GM12878 (cell line): ENCODE data around the gene ZNF546. TPM values are rescaled to one million over a fixed set of nuclear protein-coding genes. Genes with fewer than 3 reads are reported as not detected.

Experiments
- ATAC-seq: fragments of 200-7000 bp; cut with Tn5 transposase; 3 replicates; pipeline ENCODE4 v1.9.1; 2020; ENCODE audit warnings: mild to moderate bottlenecking, moderate library complexity
- BruUV-seq: library from RNA; stranded (reverse); fragments of 400-500 nt; replicated peaks from 2 replicates; lab custom pipeline; 2021; lab: Mats Ljungman, UMichigan
- CTCF ChIA-PET: fragments of 300-600 bp; sonication (Branson Sonifier 250); formaldehyde crosslinking; extraction: SDS; loops from one replicate; lab custom pipeline; 2021; ENCODE audit warnings: inconsistent platforms; lab: Yijun Ruan, JAX
- POLR2A ChIA-PET: fragments of 350-600 bp; formaldehyde crosslinking; extraction: SDS; loops from one replicate; lab custom pipeline; 2021; ENCODE audit warnings: inconsistent platforms; lab: Charles Lee
- RAD21 ChIA-PET: fragments of 300-600 bp; sonication (Branson Sonifier 250); formaldehyde crosslinking; loops from one replicate; lab custom pipeline; 2023; ENCODE audit warnings: antibody characterized with exemption; ENCODE audit not compliant: unreplicated experiment; lab: Charles Lee
- SMC1A ChIA-PET: fragments of 300-600 bp; sonication (Branson Sonifier 250); formaldehyde crosslinking; loops from one replicate; lab custom pipeline; 2023; ENCODE audit not compliant: unreplicated experiment, uncharacterized antibody; lab: Charles Lee
- DNase-seq: peaks from one replicate; pipeline ENCODE4 v3.0.0-alpha.2; 2011; ENCODE audit warnings: low read depth, low spot score
- FAIRE-seq: peaks from 3 replicates; lab custom pipeline; 2011; peaks lifted over from hg19 to GRCh38; lab: Jason Lieb, UNC
- H2AFZ ChIP-seq: 2 replicates; pipeline ENCODE4 v1.6.0; 2011; ENCODE audit warnings: low read depth, low read length, control low read depth; ENCODE audit not compliant: control insufficient read depth
- H3K27ac ChIP-seq: 2 replicates; pipeline ENCODE4 v1.5.1; 2011; ENCODE audit warnings: control low read depth; ENCODE audit not compliant: control insufficient read depth, insufficient read depth
- H3K27me3 ChIP-seq, 2 experiments: replicated peaks in 1 of 2; 2 replicates each; pipeline versions ENCODE4 v1.6.0 to v1.6.1; 2011; ENCODE audit warnings: low read length in 1 of 2; ENCODE audit not compliant: control insufficient read depth in 2 of 2, insufficient read depth in 2 of 2
- H3K36me3 ChIP-seq, 2 experiments: 2 replicates each; pipeline ENCODE4 v1.5.1; 2011; ENCODE audit warnings: low read length in 1 of 2; ENCODE audit not compliant: control insufficient read depth in 2 of 2, insufficient read depth in 2 of 2
- H3K4me1 ChIP-seq: 2 replicates; pipeline ENCODE4 v1.6.1; 2011; ENCODE audit warnings: mild to moderate bottlenecking, low read length, moderate library complexity, mixed read lengths; ENCODE audit not compliant: control insufficient read depth, insufficient read depth
- H3K4me2 ChIP-seq: 2 replicates; pipeline ENCODE4 v1.6.0; 2011; ENCODE audit warnings: control low read depth; ENCODE audit not compliant: control insufficient read depth, insufficient read depth
- H3K4me3 ChIP-seq: fragments of 200-600 bp; sonication (generic); 2 replicates; pipeline ENCODE4 v1.5.1; 2016
- H3K79me2 ChIP-seq: 2 replicates; pipeline ENCODE4 v1.6.0; 2011; ENCODE audit warnings: low read length; ENCODE audit not compliant: control insufficient read depth, insufficient read depth
- H3K9ac ChIP-seq: 2 replicates; pipeline ENCODE4 v1.8.0; 2011; ENCODE audit warnings: low read length, control low read depth, mixed read lengths; ENCODE audit not compliant: control insufficient read depth, insufficient read depth
- H3K9me3 ChIP-seq: replicated peaks from 3 replicates; pipeline ENCODE4 v1.5.1; 2011; ENCODE audit warnings: mild to moderate bottlenecking, low read length; ENCODE audit not compliant: control insufficient read depth, insufficient read depth
- H4K20me1 ChIP-seq: 2 replicates; pipeline ENCODE4 v1.6.0; 2011; ENCODE audit not compliant: control insufficient read depth, insufficient read depth
- BHLHE40 ChIP-seq, 2 experiments: fragments of 450-650 bp in 1 of 2; IDR thresholded peaks; 2 replicates each; pipeline ENCODE4 v1.6.1; 2011 to 2017; ENCODE audit warnings: low read depth in 2 of 2, borderline replicate concordance in 1 of 2, improper control_type of control experiment in 1 of 2, low read length in 1 of 2, mild to moderate bottlenecking in 1 of 2
- BMI1 ChIP-seq: fragments of 450-650 bp; IDR thresholded peaks from 2 replicates; pipeline ENCODE4 v1.6.1; 2016; ENCODE audit warnings: mild to moderate bottlenecking, moderate library complexity, borderline replicate concordance
- CBX3 ChIP-seq: fragments of 200-600 bp; sonication (generic); IDR thresholded peaks from 2 replicates; pipeline ENCODE4 v1.6.1; 2016; ENCODE audit warnings: low read depth, borderline replicate concordance
- GABPA ChIP-seq: IDR thresholded peaks from 2 replicates; pipeline ENCODE4 v1.6.1; 2014; ENCODE audit warnings: antibody characterized with exemption, low read depth, mild to moderate bottlenecking, inconsistent platforms
- NFYB ChIP-seq: IDR thresholded peaks from 2 replicates; pipeline ENCODE4 v1.6.1; 2011; ENCODE audit warnings: low read depth, mild to moderate bottlenecking, low read length, improper control_type of control experiment, moderate library complexity; ENCODE audit not compliant: insufficient read depth
- POU2F2 ChIP-seq: IDR thresholded peaks from 3 replicates; pipeline ENCODE4 v1.6.1; 2011; ENCODE audit warnings: low read depth, mild to moderate bottlenecking, low read length, borderline replicate concordance
- SIX5 ChIP-seq: IDR thresholded peaks from 2 replicates; pipeline ENCODE4 v1.6.1; 2011; ENCODE audit warnings: mild to moderate bottlenecking, low read depth, low read length, moderate library complexity; ENCODE audit not compliant: severe bottlenecking
- SMARCA5 ChIP-seq: fragments of 450-650 bp; IDR thresholded peaks from 2 replicates; pipeline ENCODE4 v1.6.1; 2017; ENCODE audit warnings: mild to moderate bottlenecking
- SREBF1 ChIP-seq: IDR thresholded peaks from 2 replicates; pipeline ENCODE4 v1.6.1; 2012; ENCODE audit warnings: mild to moderate bottlenecking, low read length
- WRNIP1 ChIP-seq: IDR thresholded peaks from 2 replicates; pipeline ENCODE4 v1.6.1; 2011; ENCODE audit warnings: low read depth, low read length, improper control_type of control experiment, borderline replicate concordance
- ZBED1 ChIP-seq: IDR thresholded peaks from 2 replicates; pipeline ENCODE4 v1.6.1; 2016; ENCODE audit warnings: borderline replicate concordance
- ZNF24 ChIP-seq: fragments of 450-650 bp; IDR thresholded peaks from 2 replicates; pipeline ENCODE4 v1.6.1; 2017; ENCODE audit warnings: antibody characterized with exemption, mild to moderate bottlenecking
- WGBS: methylation state at CpG from one replicate; pipeline ENCODE4 v1.1.6; 2016; ENCODE audit warnings: low lambda C conversion rate; ENCODE audit not compliant: insufficient replicate concordance, insufficient coverage; ENCODE audit errors: missing lambda C conversion rate; 5-methylcytosine and 5-hydroxymethylcytosine counted together
- in situ Hi-C: fragments of 300-500 bp; cut with MboI; formaldehyde crosslinking; loops from 9 replicates; pipeline ENCODE4 v1.14.3; 2018; ENCODE audit warnings: mixed read lengths
- intact Hi-C: fragments of 100-400 bp; cut with micrococcal nuclease; formaldehyde crosslinking; loops from one replicate; pipeline ENCODE4 v1.14.2; 2022; ENCODE audit not compliant: unreplicated experiment
- polyA plus RNA-seq, 11 experiments: library from polyadenylated mRNA; depleted of rRNA in 4 of 11; unstranded in 6 of 11; stranded (reverse) in 5 of 11; fragments of >200 nt; fragmentation: Nextera tagmentation in 4 of 11; fragmentation: Illumina TruSeq in 1 of 11; extraction: Ambion mirVana in 4 of 11; extraction: Trizol in 1 of 11; gene quantifications; 1 replicate in 1 of 11; 2 replicates in 10 of 11; pipeline versions ENCODE4 v1.2.1 to v1.2.3, GENCODE V29; 2011 to 2016; ENCODE audit warnings: inconsistent platforms in 2 of 11, missing spikeins in 2 of 11, low read depth in 1 of 11
- total RNA-seq, 4 experiments: library from RNA; depleted of rRNA in 3 of 4; stranded (reverse); fragments of >200 nt in 3 of 4; fragmentation: Illumina TruSeq in 1 of 4; extraction: Trizol in 1 of 4; gene quantifications; 2 replicates each; pipeline versions ENCODE4 v1.2.1 to v1.2.3, GENCODE V29; 2013 to 2021
- TF ChIP-seq, protein P1 (sequence below): IDR thresholded peaks from 2 replicates; pipeline ENCODE4 v1.6.1; 2012; ENCODE audit warnings: low read length, inconsistent platforms
- TF ChIP-seq, protein P2 (sequence below): fragments of 150-350 bp; IDR thresholded peaks from 2 replicates; pipeline ENCODE4 v1.6.1; 2014; ENCODE audit warnings: mild to moderate bottlenecking, low read depth, low read length

The ZNF546 gene
- total and polyA plus RNA-seq, 10 of the 15 experiments (the other 5 are each of a cell fraction or from before 2014, with no cell fraction given): 0.88 to 4.1 (median 2.4) TPM

DNA sequence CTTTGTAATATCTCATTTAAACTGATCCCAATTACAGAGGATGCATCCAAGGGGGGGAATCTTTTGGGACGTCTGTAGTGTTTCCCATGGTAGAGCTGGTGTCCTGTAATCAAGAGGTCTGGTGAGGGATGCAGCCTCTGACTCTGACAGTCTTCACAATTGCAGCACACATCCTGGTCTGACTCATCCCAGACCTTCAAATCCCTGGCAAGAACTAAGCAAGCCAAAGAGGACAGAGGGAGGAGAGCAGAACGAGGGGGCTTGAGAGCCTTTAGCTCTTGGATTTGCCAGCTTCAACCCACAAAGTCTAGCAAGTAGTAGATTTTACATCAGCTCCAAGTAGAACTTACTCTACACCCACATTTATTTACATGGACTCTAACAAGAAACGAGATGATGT is 45.2 kb upstream of the ZNF546 start:
- no peak overlapping the region for H3K4me2 ChIP-seq
- SMC1A ChIA-PET: interaction anchor here (1.0 to 1.8 kb wide), 7 partner anchors 10 to 22 kb away, joined by 4 to 7 read pairs (median 6); partner anchors contain the start of gene PSMC4
- no peak for ATAC-seq

More for the DNA sequence above, 45.2 kb upstream of the ZNF546 start:
- FAIRE-seq (no peak), DNase-seq (no peak)
- in situ Hi-C loops: no loop called here
- 92% methylated on average over 3 of the region's 3 CpGs for WGBS
- TF ChIP-seq NFYB (no peak), SIX5 (no peak), ZNF24 (no peak), ZBED1 (no peak), CBX3 (no peak), BHLHE40 (IDR thresholded peaks at IDR 0.05; ENCODE audit: borderline replicate concordance in 1 of 2, low read depth in 2 of 2, low read length in 1 of 2) (no peak), GABPA (no peak), SREBF1 (no peak), BMI1 (no peak), WRNIP1 (no peak), POU2F2 (no peak), SMARCA5 (no peak)
- TF ChIP-seq, protein P1, sequence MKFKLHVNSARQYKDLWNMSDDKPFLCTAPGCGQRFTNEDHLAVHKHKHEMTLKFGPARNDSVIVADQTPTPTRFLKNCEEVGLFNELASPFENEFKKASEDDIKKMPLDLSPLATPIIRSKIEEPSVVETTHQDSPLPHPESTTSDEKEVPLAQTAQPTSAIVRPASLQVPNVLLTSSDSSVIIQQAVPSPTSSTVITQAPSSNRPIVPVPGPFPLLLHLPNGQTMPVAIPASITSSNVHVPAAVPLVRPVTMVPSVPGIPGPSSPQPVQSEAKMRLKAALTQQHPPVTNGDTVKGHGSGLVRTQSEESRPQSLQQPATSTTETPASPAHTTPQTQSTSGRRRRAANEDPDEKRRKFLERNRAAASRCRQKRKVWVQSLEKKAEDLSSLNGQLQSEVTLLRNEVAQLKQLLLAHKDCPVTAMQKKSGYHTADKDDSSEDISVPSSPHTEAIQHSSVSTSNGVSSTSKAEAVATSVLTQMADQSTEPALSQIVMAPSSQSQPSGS: no peak
- TF ChIP-seq, protein P2, sequence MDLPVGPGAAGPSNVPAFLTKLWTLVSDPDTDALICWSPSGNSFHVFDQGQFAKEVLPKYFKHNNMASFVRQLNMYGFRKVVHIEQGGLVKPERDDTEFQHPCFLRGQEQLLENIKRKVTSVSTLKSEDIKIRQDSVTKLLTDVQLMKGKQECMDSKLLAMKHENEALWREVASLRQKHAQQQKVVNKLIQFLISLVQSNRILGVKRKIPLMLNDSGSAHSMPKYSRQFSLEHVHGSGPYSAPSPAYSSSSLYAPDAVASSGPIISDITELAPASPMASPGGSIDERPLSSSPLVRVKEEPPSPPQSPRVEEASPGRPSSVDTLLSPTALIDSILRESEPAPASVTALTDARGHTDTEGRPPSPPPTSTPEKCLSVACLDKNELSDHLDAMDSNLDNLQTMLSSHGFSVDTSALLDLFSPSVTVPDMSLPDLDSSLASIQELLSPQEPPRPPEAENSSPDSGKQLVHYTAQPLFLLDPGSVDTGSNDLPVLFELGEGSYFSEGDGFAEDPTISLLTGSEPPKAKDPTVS: no peak
- POLR2A ChIA-PET: interaction anchor here (1.1 to 1.2 kb wide), 3 partner anchors 9 to 19 kb away, joined by 3 to 12 read pairs (median 6); no protein-coding TSS in a partner anchor
- BruUV-seq: no TSS peak
- CTCF ChIA-PET: interaction anchor here (0.6 to 1.4 kb wide), 4 partner anchors 9 to 21 kb away, joined by 3 to 15 read pairs (median 3); partner anchors contain the start of gene PSMC4
- Histone ChIP-seq H3K9ac (no peak overlapping the region), H3K27me3 (no peaks in the 10 kb centered on the region), H4K20me1 (no peaks in the 10 kb centered on the region), H3K79me2 (no peaks in the 10 kb centered on the region), H3K36me3 (no peaks in the 10 kb centered on the region), H3K4me1 (peaks cover 12% of the 10 kb centered on the region), H3K9me3 (no peaks in the 10 kb centered on the region), H3K4me3 (no peak overlapping the region), H3K27ac (no peak overlapping the region), H2AFZ (no peak overlapping the region)
- RAD21 ChIA-PET: interaction anchor here (1.2 to 1.4 kb wide), 2 partner anchors 10 to 19 kb away, joined by 6 to 8 read pairs; partner anchors contain the start of gene PSMC4
- intact Hi-C loops: no loop called here
